ENCODE results near the gene LAMA1.

GRCh38 chr18:7021994-7022840 lies 95.4 kb downstream of the LAMA1 start:
- TF ChIP-seq CTCF (conservative IDR thresholded peaks at IDR 0.05; ENCODE audit: low read length), result peak; percentile 46; the same call in 1 of the 2 replicates
- no peak for TF ChIP-seq EZH2phosphoT487 (IDR thresholded peaks at IDR 0.05; ENCODE audit: borderline replicate concordance)

Data from Loucy (cell line).